ENCODE data around the gene ZNF608.

DNA sequence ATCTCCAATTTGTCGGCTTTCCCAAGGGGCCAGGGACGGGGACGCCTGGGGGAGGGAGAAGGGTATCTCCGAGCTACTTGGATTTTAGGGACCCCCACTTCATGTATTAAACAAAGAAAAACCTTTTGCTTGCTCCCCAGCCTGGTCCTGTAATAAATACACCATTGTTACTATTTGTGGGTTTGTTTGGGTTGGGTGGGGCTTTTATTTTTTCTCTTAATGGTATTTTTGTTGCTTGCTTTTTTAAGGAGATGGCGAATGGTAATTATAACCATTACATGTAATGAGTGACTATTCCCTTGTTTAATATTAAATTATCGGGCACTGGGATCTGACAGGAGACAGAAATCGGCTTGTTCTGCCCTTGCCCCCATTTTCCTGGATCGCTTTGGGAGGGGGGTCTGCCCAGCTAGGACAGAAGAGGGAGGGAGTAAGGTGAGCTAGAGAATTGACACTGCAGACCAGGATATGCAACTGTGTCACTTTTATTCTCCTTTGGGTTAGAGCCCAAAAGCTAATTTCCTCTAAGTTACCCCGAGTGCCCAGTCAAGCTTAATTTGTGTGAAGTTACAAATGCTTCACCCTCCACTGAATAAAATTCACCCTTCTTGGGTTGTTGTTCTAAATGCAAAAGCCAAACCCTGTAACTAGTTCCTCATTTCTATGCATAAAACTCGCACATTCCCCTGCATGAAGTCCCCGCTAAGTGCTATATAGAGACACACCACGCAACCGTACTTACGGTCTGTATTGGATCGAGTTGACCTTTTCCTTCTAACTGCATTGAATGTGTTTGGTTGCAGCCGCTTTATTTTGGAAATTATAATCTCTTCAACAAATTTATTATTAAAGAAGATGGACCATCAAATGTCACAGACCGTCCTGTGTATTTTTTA, 1.6 kb upstream of the ZNF608 start:
- TF ChIP-seq, protein P1, sequence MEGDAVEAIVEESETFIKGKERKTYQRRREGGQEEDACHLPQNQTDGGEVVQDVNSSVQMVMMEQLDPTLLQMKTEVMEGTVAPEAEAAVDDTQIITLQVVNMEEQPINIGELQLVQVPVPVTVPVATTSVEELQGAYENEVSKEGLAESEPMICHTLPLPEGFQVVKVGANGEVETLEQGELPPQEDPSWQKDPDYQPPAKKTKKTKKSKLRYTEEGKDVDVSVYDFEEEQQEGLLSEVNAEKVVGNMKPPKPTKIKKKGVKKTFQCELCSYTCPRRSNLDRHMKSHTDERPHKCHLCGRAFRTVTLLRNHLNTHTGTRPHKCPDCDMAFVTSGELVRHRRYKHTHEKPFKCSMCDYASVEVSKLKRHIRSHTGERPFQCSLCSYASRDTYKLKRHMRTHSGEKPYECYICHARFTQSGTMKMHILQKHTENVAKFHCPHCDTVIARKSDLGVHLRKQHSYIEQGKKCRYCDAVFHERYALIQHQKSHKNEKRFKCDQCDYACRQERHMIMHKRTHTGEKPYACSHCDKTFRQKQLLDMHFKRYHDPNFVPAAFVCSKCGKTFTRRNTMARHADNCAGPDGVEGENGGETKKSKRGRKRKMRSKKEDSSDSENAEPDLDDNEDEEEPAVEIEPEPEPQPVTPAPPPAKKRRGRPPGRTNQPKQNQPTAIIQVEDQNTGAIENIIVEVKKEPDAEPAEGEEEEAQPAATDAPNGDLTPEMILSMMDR (conservative IDR thresholded peaks at IDR 0.05; ENCODE audit: low read length) = no peak
- TF ChIP-seq EZH2phosphoT487 (IDR thresholded peaks at IDR 0.05; ENCODE audit: borderline replicate concordance, low read depth, low read length) = no peak
